Sciatic nerve (tissue), 2 donors: ENCODE results near the gene BCAR3. TPM values are rescaled to one million over a fixed set of nuclear protein-coding genes. Genes with fewer than 3 reads are reported as not detected.

Experiments
- ATAC-seq: fragments of 200-7000 bp; cut with Tn5 transposase; one replicate; pipeline ENCODE4 v1.9.1; 2020; ENCODE audit warnings: mild to moderate bottlenecking, moderate library complexity
- DNase-seq: peaks from one replicate; pipeline ENCODE4 v3.0.0-alpha.2; 2020; ENCODE audit warnings: low spot score
- intact Hi-C: fragments of 100-400 bp; cut with DNase I; formaldehyde crosslinking; loops from one replicate; pipeline ENCODE4 v1.14.2; 2022
- total RNA-seq: library from RNA; stranded (reverse); fragmentation: NEBNext Ultra II Directional; extraction: Animal tissue kit (Norgen Biotek cat#: 25700); gene quantifications from one replicate; pipeline ENCODE4 v1.2.1, GENCODE V29; 2021
- donor health status: DM: no; HTN: no; CAD: no.
- donor health status: DM: no; HTN: no; CAD: no.

BCAR3 gene
- total RNA-seq, 1 donor from 2014 or later, result 35.9 TPM

DNA sequence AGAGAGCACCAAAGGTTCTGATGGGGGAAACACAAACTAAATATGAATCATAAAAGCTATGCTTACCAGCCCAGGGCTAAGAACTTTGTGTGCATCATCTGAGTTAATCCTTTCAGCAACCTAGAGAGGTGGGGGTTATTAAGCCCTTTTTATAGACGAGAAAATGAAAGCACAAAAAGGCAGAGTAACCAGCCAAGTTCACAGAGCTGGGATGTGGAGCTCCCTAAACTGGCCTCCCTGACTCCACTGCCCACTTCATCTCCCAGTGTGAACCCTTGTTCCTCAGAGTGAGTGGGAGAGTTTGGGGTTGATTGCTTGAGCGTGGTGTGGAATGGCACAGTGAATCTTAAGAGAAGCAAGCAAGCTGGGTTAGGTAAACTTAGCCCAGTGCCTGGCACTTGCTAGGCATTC is 10.8 kb upstream of the BCAR3 start:
- DNase-seq, result no peak
- ATAC-seq, result no peak
- intact Hi-C loops, result no loop called here

- ATAC-seq (no peak), DNase-seq (no peak)
- intact Hi-C loops, result no loop called here
Observed at GRCh38 chr1:93692026-93692425, 10.4 kb upstream of the BCAR3 start.

- no peak for DNase-seq
- intact Hi-C loops, result no loop called here
- no peak for ATAC-seq
Observed at GRCh38 chr1:93690921-93691789, 9.5 kb upstream of the BCAR3 start.

DNA sequence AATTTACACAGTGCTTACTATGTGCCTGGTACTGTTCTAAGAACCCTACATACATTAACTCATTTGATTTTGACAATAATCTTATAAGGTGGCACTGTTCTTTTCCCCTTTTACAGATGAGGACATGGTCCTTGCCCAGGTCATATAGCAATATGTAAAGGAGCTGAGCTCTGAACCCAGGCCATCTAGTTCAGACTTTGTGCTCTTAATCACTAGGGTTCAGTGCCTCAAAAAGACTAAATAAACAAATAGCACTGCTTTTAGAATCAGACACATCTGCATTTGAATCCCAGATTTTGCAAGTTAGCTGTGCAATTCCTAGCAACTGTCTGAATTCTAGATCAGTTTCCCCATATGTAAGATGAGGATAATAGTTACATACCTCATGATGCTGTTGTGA is 8.7 kb upstream of the BCAR3 start:
- intact Hi-C loops, result no loop called here
- DNase-seq (no peak), ATAC-seq (no peak)

DNA sequence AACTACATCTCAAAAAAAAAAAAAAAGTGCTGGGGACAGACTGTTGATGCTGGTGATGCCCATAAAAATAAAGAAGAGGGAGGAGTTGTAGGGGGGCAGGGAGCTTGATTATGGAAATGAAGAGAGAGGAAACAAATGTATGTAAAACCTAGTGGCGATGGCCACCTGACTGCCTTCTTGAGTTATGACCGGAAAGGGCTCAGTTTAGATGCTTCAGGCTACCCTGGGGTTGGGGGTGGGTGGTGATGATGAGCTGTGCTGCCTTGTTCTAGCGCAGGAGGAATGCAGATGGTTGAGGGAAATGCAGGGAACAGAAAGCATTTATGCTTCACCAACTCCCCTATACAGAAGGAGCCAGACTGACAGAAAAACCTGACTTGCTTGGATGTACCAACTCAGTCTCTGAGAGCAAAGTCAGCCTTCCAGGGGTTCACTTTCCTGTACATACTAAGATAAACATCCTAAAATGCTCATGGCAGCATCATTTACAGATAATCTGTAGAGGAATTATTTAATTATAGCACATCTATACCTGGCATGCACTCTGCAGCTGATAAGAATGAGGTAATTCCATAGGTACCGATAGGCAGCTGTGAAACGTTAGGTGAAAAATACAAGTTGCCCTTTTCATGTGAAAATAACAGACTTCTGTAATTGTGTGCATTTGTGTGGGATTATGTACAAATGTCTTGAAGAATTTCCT is 8.0 kb upstream of the BCAR3 start:
- ATAC-seq (no peak), DNase-seq (no peak)
- intact Hi-C loops, result loop anchor here (10.0 kb wide), 1 partner anchor 55 kb away; no protein-coding TSS in a partner anchor

DNA sequence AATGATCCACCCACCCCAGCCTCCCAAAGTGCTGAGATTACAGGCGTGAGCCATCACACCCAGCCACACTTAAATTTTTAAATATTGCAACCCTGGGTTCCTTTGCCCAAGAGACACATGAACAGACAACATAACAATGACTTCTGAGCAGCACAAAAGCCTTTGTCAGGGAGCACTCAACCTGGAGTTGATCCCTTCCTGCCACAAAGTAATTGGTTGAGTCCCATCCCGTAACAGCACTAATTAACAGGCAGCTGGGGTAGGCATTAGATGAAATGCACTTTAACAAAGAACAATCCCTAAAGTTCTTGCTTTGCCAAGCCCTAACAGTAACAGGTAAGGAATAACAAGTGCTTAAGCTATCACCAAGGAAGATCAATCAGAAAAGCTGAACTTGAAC is 5.9 kb upstream of the BCAR3 start:
- ATAC-seq (no peak), DNase-seq (no peak)
- intact Hi-C loops, result loop anchor here (10.0 kb wide), 1 partner anchor 53 kb away; no protein-coding TSS in a partner anchor

DNA sequence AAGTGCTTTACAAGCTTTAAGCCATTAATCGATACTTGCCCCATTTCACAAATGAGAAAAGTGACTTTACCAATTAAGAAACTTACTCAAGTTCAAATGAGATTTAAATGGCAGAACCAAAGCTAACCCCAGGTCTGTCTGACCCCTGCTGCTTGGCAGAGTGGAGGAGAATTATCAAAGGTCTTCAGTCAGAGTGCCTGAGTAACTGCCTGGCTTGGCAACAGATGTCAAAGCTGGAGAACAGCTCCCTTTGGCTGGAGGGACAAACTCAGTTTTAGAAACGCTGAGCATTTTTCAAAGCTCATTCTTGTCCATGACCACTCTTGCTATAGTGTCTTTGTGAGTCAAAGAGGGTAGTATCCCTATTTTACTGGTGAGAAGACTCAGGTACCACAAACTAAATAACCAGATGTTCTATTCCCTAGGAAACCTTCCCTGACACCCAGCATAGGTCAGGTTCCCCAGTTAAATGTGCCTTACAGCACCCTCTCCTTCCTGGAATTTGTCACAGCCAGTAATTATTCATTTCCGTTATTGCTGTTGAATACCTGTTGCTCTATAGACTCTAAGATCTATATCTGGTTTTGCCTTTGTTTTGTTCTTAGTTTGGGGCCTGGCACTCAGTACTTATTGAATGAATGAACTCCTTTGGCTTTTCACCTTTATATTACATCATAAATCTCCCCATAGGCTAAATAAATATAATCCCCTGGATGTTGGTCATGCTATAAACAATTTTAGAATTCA is 5.0 kb upstream of the BCAR3 start:
- ATAC-seq, result no peak
- intact Hi-C loops, result loop anchor here (10.0 kb wide), 1 partner anchor 52 kb away; no protein-coding TSS in a partner anchor
- DNase-seq, result no peak

DNA sequence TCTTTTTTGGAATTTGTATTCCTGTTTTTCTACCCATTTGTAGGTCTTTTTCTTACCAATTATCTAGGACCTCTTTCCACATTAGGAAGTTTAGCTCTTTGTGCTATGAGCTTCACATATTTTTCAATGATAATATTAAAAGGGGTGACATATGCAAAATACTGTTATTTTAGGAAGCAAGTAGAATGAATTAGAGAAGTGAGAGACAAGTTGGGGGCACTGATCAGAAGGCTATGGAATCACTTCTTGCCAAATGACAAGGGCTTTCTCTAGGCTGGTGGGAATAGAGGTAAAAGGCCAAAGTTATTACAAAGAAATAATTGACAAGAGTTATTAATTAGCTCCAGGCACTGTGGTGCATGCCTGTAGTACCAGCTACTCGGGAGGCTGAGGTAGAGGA is 4.3 kb upstream of the BCAR3 start:
- DNase-seq (no peak), ATAC-seq (no peak)
- intact Hi-C loops, result loop anchor here (10.0 kb wide), 1 partner anchor 51 kb away; no protein-coding TSS in a partner anchor

- intact Hi-C loops, result loop anchor here (10.0 kb wide), 1 partner anchor 48 kb away; no protein-coding TSS in a partner anchor
- ATAC-seq, result no peak
- no peak for DNase-seq
Observed at GRCh38 chr1:93683234-93683633, 1.6 kb upstream of the BCAR3 start.

GRCh38 chr1:93681989-93682412 is 364 bp upstream of the BCAR3 start:
- DNase-seq (no peak), ATAC-seq (no peak)
- intact Hi-C loops, result loop anchor here (10.0 kb wide), 1 partner anchor 47 kb away; no protein-coding TSS in a partner anchor

- intact Hi-C loops, result loop anchor here (10.0 kb wide), 1 partner anchor 46 kb away; no protein-coding TSS in a partner anchor
- ATAC-seq (peak; percentile 96), DNase-seq (peak; percentile 92)
Observed at GRCh38 chr1:93680420-93681100, 1.1 kb downstream of the BCAR3 start.

- ATAC-seq, result no peak
- intact Hi-C loops, result loop anchor here (10.0 kb wide), 1 partner anchor 45 kb away; no protein-coding TSS in a partner anchor
Observed at GRCh38 chr1:93680076-93680419, 1.6 kb downstream of the BCAR3 start.

DNA sequence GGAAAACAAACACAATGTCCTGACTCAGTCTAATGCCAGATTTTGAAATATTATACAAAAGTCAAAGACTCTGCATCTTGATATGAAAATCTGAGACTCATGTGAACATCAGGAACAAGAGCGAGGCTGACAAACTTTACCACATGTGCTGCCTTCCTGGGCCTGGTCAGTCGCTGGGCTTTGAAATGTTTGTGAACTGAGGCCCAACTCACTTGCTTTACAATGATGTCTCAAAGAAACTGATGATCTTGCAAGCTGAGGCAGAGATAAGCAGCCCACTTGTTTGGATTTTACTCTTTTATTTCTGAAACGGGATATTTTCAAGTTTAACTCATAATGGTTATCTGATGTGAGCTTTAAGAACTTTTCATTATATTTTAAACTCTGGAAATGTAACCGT is 2.1 kb downstream of the BCAR3 start:
- intact Hi-C loops, result no loop called here

More at GRCh38 chr1:93680076-93680419, 1.6 kb downstream of the BCAR3 start:
- DNase-seq, result no peak

DNA sequence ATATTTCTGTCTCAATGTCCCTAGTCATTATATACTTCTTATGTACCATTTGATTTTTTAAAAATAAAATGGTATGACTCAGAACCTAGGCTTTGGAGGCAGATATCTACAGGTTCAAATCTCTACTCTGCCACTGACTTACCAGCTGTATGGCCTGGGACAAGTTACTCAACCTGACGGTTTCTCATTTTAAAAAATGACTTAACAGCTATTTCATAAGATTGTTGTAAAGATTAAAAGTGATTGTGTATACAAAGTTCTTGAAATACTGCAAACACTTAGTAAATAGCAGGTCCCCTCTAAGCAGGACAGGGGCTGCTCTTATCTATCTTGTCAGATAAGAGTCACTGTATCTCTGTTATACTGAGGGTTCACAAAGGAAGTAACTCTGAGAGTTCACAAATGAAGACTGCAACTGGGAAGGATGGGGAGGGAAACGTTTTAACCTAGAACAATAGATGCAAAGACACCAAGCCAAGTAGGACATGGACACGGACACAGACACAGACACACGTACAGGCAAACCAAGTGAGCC is 2.6 kb downstream of the BCAR3 start:
- DNase-seq (no peak), ATAC-seq (no peak)
- intact Hi-C loops, result no loop called here

More for the DNA sequence above, 2.1 kb downstream of the BCAR3 start:
- ATAC-seq, result no peak
- no peak for DNase-seq

- ATAC-seq (no peak), DNase-seq (no peak)
- intact Hi-C loops, result no loop called here
Observed at GRCh38 chr1:93678491-93678890, 3.1 kb downstream of the BCAR3 start.

DNA sequence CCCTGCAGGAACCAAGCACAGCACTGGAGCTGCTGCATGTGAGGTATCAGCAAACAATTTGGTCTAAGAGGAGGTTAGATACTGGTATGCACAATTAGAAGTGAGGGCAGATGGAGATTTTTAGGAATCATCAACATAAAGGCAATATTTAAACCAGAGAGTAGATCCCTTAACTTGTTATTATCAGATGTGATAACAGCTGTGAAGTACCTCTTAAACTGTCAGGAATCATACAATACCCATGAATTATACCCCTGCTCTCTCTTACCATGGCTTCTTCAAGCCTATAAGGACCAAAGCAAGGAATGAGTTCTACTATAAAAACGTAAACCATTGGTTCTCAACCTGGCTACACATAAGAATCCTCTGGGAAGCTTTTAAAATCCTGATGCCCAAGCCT is 3.9 kb downstream of the BCAR3 start:
- ATAC-seq (no peak), DNase-seq (no peak)
- intact Hi-C loops, result no loop called here

GRCh38 chr1:93676427-93676826 is 5.2 kb downstream of the BCAR3 start:
- intact Hi-C loops, result no loop called here
- peak; percentile 18 for ATAC-seq
- no peak for DNase-seq

DNA sequence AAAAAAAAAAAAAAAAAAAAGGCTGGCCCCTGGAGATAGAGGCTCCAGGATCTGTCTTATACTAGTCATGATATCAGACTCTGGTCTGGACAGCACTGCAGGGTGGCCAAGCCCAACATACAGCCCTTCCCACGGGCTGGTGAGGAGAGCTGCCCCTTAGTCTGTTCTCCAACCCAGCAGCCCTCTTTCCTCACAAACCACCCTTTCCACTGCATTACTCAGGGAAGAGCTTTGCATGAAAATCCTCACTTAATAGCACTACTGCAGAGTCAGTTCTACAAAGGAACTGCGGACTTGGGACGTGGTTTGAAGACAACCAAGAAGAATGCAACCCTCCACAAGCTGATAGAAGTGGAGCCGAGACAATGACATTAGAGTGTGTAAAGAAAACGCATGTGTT is 5.7 kb downstream of the BCAR3 start:
- intact Hi-C loops, result no loop called here
- ATAC-seq, result no peak
- DNase-seq, result no peak
